Measurements from ENCODE around the gene OR52K1. TPM values are rescaled to one million over a fixed set of nuclear protein-coding genes. Genes with fewer than 3 reads are reported as not detected.
A peak's percentile ranks its signal among the peaks of the same experiment; 100 is the strongest.

The OR52K1 gene
- under 1 TPM in 1 of 2 donors, not detected in 1; 0.12 TPM for total RNA-seq
- polyA plus RNA-seq: not detected
- long read RNA-seq, donor 1: 0 reads
- long read RNA-seq, donor 2: 0 reads

DNA sequence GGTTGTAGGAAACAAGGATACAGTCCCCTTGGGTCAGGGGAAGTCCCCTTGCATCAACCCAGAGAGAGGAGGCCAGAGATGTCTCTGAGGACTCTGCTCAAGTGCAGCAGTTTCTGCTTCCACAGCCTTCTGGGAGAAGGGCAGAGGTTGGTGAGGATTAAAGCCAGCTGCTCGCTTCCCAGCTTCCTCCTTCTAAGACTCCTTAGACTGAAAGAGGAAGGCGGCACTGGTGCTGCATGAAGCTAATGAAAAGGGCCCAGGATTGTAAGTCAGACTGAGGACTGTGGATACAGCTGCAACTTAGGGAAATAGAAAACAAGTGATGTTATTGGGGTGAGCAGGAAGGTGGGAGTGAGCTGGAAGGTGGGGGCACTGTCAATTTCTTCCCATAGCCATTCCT is at the start of gene OR52K1:
Gene OR52K1, plus strand, starts transcription at position 202 of the 400 bp plus-strand sequence. CDS start 6,255 bp downstream, outside the sequence.
- ATAC-seq (ENCODE audit: low FRiP score): no peak

GRCh38 chr11:4433856-4434255 is 48.6 kb upstream of the OR52K1 start:
- H3K36me3 ChIP-seq (ENCODE audit: control insufficient read depth in 1 of 2, insufficient read depth in 2 of 2, low read length in 1 of 2): no peaks in the 10 kb centered on the region
- ATAC-seq (ENCODE audit: low FRiP score) (no peak), DNase-seq (no peak)
- H3K27me3 ChIP-seq (ENCODE audit: control insufficient read depth in 1 of 2, insufficient read depth in 2 of 2, low read length in 1 of 2): peaks cover 0 to 1% of the 10 kb centered on the region in 2 donors
- WGBS, 2 donors: 53 to 64% methylated on average over 2 of the region's 2 CpGs
- peaks cover 0 to 1% of the 10 kb centered on the region in 2 donors for H3K4me1 ChIP-seq (ENCODE audit: control insufficient read depth in 1 of 2, insufficient read depth in 2 of 2, low read length in 2 of 2)
- H3K9me3 ChIP-seq (ENCODE audit: control insufficient read depth, low read length): no peaks in the 10 kb centered on the region
- intact Hi-C loops (cut with DNase I): no loop called here
- H3K27ac ChIP-seq (ENCODE audit: low read depth in 1 of 2, low read length in 2 of 2): no peak overlapping the region
- H3K4me3 ChIP-seq (ENCODE audit: low read length in 2 of 2): no peak overlapping the region

More for the DNA sequence above, at the start of gene OR52K1:
- Histone ChIP-seq H3K4me3 (ENCODE audit: low read length in 2 of 2) (no peak within 1 kb of the TSS), H3K27ac (ENCODE audit: low read depth in 1 of 2, low read length in 2 of 2) (no peak within 1 kb of the TSS), H3K36me3 (ENCODE audit: control insufficient read depth in 1 of 2, insufficient read depth in 2 of 2, low read length in 1 of 2) (no peaks in the 10 kb centered on the region), H3K27me3 (ENCODE audit: control insufficient read depth in 1 of 2, insufficient read depth in 2 of 2, low read length in 1 of 2) (no peaks in the 10 kb centered on the region), H3K9me3 (ENCODE audit: control insufficient read depth, low read length) (no peaks in the 10 kb centered on the region), H3K4me1 (ENCODE audit: control insufficient read depth in 1 of 2, insufficient read depth in 2 of 2, low read length in 2 of 2) (no peaks in the 10 kb centered on the region)
- intact Hi-C loops (cut with DNase I): no loop called here
- 58 to 72% methylated on average over 2 of the region's 2 CpGs for WGBS, 2 donors
- DNase-seq: peak in 1 of 2 donors; percentile 61

DNA sequence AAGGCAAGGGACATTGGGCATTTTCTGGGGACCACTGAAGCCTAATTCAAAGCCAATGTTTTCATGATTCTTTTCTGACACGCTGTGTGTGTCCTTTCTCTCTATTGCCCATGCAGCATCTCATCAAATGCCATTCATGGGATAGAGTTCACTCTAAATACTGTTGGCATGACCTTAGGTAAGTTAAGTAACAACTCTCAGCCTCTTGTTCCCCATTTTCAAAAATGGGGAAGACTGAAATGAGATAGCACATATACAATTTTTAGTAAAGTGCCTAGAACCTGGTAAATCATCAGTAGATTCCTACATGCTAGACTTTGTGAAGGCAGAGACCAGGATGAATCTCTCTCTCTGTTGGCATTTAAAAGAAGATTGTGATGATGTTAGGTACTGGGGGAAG is 46.0 kb upstream of the OR52K1 start:
- Histone ChIP-seq H3K4me1 (ENCODE audit: control insufficient read depth in 1 of 2, insufficient read depth in 2 of 2, low read length in 2 of 2) (peaks cover 0 to 1% of the 10 kb centered on the region in 2 donors), H3K27me3 (ENCODE audit: control insufficient read depth in 1 of 2, insufficient read depth in 2 of 2, low read length in 1 of 2) (no peaks in the 10 kb centered on the region), H3K36me3 (ENCODE audit: control insufficient read depth in 1 of 2, insufficient read depth in 2 of 2, low read length in 1 of 2) (no peaks in the 10 kb centered on the region), H3K4me3 (ENCODE audit: low read length in 2 of 2) (no peak overlapping the region), H3K9me3 (ENCODE audit: control insufficient read depth, low read length) (no peaks in the 10 kb centered on the region), H3K27ac (ENCODE audit: low read depth in 1 of 2, low read length in 2 of 2) (no peak overlapping the region)
- ATAC-seq (ENCODE audit: low FRiP score): no peak
- DNase-seq: no peak
- intact Hi-C loops (cut with DNase I): no loop called here
- WGBS, 2 donors: 69 to 80% methylated on average over 1 of the region's 1 CpG

GRCh38 chr11:4441515-4441914 is 40.9 kb upstream of the OR52K1 start:
- no peak for ATAC-seq (ENCODE audit: low FRiP score)
- Histone ChIP-seq H3K27ac (ENCODE audit: low read depth in 1 of 2, low read length in 2 of 2) (no peak overlapping the region), H3K36me3 (ENCODE audit: control insufficient read depth in 1 of 2, insufficient read depth in 2 of 2, low read length in 1 of 2) (no peaks in the 10 kb centered on the region), H3K4me3 (ENCODE audit: low read length in 2 of 2) (no peak overlapping the region), H3K27me3 (ENCODE audit: control insufficient read depth in 1 of 2, insufficient read depth in 2 of 2, low read length in 1 of 2) (no peaks in the 10 kb centered on the region), H3K9me3 (ENCODE audit: control insufficient read depth, low read length) (no peaks in the 10 kb centered on the region), H3K4me1 (ENCODE audit: control insufficient read depth in 1 of 2, insufficient read depth in 2 of 2, low read length in 2 of 2) (no peaks in the 10 kb centered on the region)
- intact Hi-C loops (cut with DNase I): no loop called here
- DNase-seq: no peak
- WGBS, 2 donors: 85 to 92% methylated on average over 3 of the region's 3 CpGs

- no peak for ATAC-seq (ENCODE audit: low FRiP score)
- intact Hi-C loops (cut with DNase I): no loop called here
Measured at GRCh38 chr11:4443232-4443891, 39.1 kb upstream of the OR52K1 start.

DNA sequence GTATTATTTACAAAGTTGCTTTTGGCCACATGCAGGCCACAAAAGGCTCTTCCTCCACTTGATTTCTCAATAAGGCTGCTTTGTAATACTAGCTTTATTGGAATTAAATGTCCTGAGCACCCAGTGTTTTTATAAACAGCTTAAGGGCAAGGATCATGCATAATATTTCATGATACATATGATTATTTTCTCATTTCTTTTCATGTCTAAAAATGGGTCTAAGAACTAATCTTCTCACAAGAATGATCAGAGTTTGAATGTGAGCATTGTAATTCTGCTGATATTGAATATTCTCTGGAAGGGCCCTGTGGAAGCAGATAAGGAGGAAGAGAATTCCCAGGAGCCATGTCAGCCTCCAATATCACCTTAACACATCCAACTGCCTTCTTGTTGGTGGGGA is 33.5 kb upstream of the OR52K1 start, which contains the start of gene OR52K2:
Gene OR52K2, plus strand, starts transcription at position 301 of the 400 bp plus-strand sequence. Its CDS starts 45 bp downstream, at position 346.
- Histone ChIP-seq H3K4me1 (ENCODE audit: control insufficient read depth in 1 of 2, insufficient read depth in 2 of 2, low read length in 2 of 2) (no peaks in the 10 kb centered on the region), H3K4me3 (ENCODE audit: low read length in 2 of 2) (no peak within 1 kb of the TSS), H3K27ac (ENCODE audit: low read depth in 1 of 2, low read length in 2 of 2) (no peak within 1 kb of the TSS), H3K36me3 (ENCODE audit: control insufficient read depth in 1 of 2, insufficient read depth in 2 of 2, low read length in 1 of 2) (no peaks in the 10 kb centered on the region), H3K27me3 (ENCODE audit: control insufficient read depth in 1 of 2, insufficient read depth in 2 of 2, low read length in 1 of 2) (no peaks in the 10 kb centered on the region), H3K9me3 (ENCODE audit: control insufficient read depth, low read length) (no peaks in the 10 kb centered on the region)
- no peak for ATAC-seq (ENCODE audit: low FRiP score)
- intact Hi-C loops (cut with DNase I): no loop called here
- no peak for DNase-seq

More at GRCh38 chr11:4443232-4443891, 39.1 kb upstream of the OR52K1 start:
- Histone ChIP-seq H3K27ac (ENCODE audit: low read depth in 1 of 2, low read length in 2 of 2) (no peak overlapping the region), H3K36me3 (ENCODE audit: control insufficient read depth in 1 of 2, insufficient read depth in 2 of 2, low read length in 1 of 2) (no peaks in the 10 kb centered on the region), H3K4me1 (ENCODE audit: control insufficient read depth in 1 of 2, insufficient read depth in 2 of 2, low read length in 2 of 2) (no peaks in the 10 kb centered on the region), H3K9me3 (ENCODE audit: control insufficient read depth, low read length) (no peaks in the 10 kb centered on the region), H3K4me3 (ENCODE audit: low read length in 2 of 2) (no peak overlapping the region), H3K27me3 (ENCODE audit: control insufficient read depth in 1 of 2, insufficient read depth in 2 of 2, low read length in 1 of 2) (no peaks in the 10 kb centered on the region)
- no peak for DNase-seq
- WGBS, 2 donors: 49 to 56% methylated on average over 3 of the region's 3 CpGs

GRCh38 chr11:4453118-4453517 is 29.3 kb upstream of the OR52K1 start:
- Histone ChIP-seq H3K9me3 (ENCODE audit: control insufficient read depth, low read length) (peaks cover 3% of the 10 kb centered on the region), H3K4me1 (ENCODE audit: control insufficient read depth in 1 of 2, insufficient read depth in 2 of 2, low read length in 2 of 2) (no peaks in the 10 kb centered on the region), H3K4me3 (ENCODE audit: low read length in 2 of 2) (no peak overlapping the region), H3K36me3 (ENCODE audit: control insufficient read depth in 1 of 2, insufficient read depth in 2 of 2, low read length in 1 of 2) (no peaks in the 10 kb centered on the region), H3K27me3 (ENCODE audit: control insufficient read depth in 1 of 2, insufficient read depth in 2 of 2, low read length in 1 of 2) (no peaks in the 10 kb centered on the region), H3K27ac (ENCODE audit: low read depth in 1 of 2, low read length in 2 of 2) (no peak overlapping the region)
- ATAC-seq (ENCODE audit: low FRiP score) (no peak), DNase-seq (no peak)
- 86 to 90% methylated on average over 3 of the region's 3 CpGs for WGBS, 2 donors
- intact Hi-C loops (cut with DNase I): no loop called here

GRCh38 chr11:4454021-4454420 is 28.4 kb upstream of the OR52K1 start:
- no peak for ATAC-seq (ENCODE audit: low FRiP score)
- Histone ChIP-seq H3K27me3 (ENCODE audit: control insufficient read depth in 1 of 2, insufficient read depth in 2 of 2, low read length in 1 of 2) (no peaks in the 10 kb centered on the region), H3K27ac (ENCODE audit: low read depth in 1 of 2, low read length in 2 of 2) (no peak overlapping the region), H3K4me1 (ENCODE audit: control insufficient read depth in 1 of 2, insufficient read depth in 2 of 2, low read length in 2 of 2) (no peaks in the 10 kb centered on the region), H3K9me3 (ENCODE audit: control insufficient read depth, low read length) (peaks cover 3% of the 10 kb centered on the region), H3K4me3 (ENCODE audit: low read length in 2 of 2) (no peak overlapping the region), H3K36me3 (ENCODE audit: control insufficient read depth in 1 of 2, insufficient read depth in 2 of 2, low read length in 1 of 2) (no peaks in the 10 kb centered on the region)
- intact Hi-C loops (cut with DNase I): no loop called here
- DNase-seq: no peak

DNA sequence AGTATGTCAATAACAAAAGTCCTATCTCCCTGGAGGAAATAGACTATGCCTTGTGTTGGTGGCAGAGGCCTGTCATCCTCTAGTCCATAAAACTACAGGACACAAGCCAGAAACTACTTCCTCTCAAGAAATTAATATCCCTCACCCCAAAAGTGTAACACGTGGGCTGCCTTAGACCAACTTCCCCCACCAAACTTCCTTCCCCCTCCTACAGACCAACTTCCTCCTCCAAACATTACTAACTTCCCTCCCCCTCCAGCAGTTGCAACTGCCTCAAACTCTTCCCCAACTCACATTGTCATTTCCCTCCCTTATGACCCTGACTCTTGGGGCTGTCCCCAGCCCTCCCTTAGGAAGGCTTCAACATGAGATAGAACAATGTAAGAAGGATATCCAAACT is 27.0 kb upstream of the OR52K1 start:
- 38 to 47% methylated on average over 1 of the region's 1 CpG for WGBS, 2 donors
- DNase-seq: peak in 1 of 2 donors; percentile 50
- H3K9me3 ChIP-seq (ENCODE audit: control insufficient read depth, low read length): peaks cover 3% of the 10 kb centered on the region
- no peaks in the 10 kb centered on the region for H3K27me3 ChIP-seq (ENCODE audit: control insufficient read depth in 1 of 2, insufficient read depth in 2 of 2, low read length in 1 of 2)
- peak; percentile 60 for ATAC-seq (ENCODE audit: low FRiP score)
- intact Hi-C loops (cut with DNase I): no loop called here
- H3K4me3 ChIP-seq (ENCODE audit: low read length in 2 of 2): no peak overlapping the region
- no peaks in the 10 kb centered on the region for H3K36me3 ChIP-seq (ENCODE audit: control insufficient read depth in 1 of 2, insufficient read depth in 2 of 2, low read length in 1 of 2)
- H3K4me1 ChIP-seq (ENCODE audit: control insufficient read depth in 1 of 2, insufficient read depth in 2 of 2, low read length in 2 of 2): no peaks in the 10 kb centered on the region
- no peak overlapping the region for H3K27ac ChIP-seq (ENCODE audit: low read depth in 1 of 2, low read length in 2 of 2)

Measured in aorta (tissue), 5 donors.